Fibroblast of lung (primary cell): Measurements from ENCODE around the gene NAA60. TPM values are rescaled to one million over a fixed set of nuclear protein-coding genes. Genes with fewer than 3 reads are reported as not detected.

ENCODE experiments used
- DNase-seq, 2 donors: peaks; one replicate each; pipeline versions ENCODE4 v3.0.0 to v3.0.0-alpha.2; 2010; ENCODE audit warnings: low read depth in 2 of 2
- H2AFZ ChIP-seq: 2 replicates; pipeline ENCODE4 v1.5.1; 2012; ENCODE audit warnings: low read length, control low read depth, inconsistent platforms
- H3K27ac ChIP-seq: 2 replicates; pipeline ENCODE4 v1.5.1; 2011; ENCODE audit warnings: low read length, control low read depth; ENCODE audit not compliant: insufficient read depth
- H3K27me3 ChIP-seq: 2 replicates; pipeline ENCODE4 v1.5.1; 2011; ENCODE audit warnings: mild to moderate bottlenecking, low read length; ENCODE audit not compliant: control insufficient read depth, insufficient read depth
- H3K36me3 ChIP-seq: 2 replicates; pipeline ENCODE4 v1.5.1; 2011; ENCODE audit warnings: low read length; ENCODE audit not compliant: control insufficient read depth, insufficient read depth
- H3K4me1 ChIP-seq: 2 replicates; pipeline ENCODE4 v1.5.1; 2011; ENCODE audit warnings: low read length; ENCODE audit not compliant: control insufficient read depth, insufficient read depth; ENCODE audit errors: extremely low read depth
- H3K4me2 ChIP-seq: 2 replicates; pipeline ENCODE4 v1.5.1; 2011; ENCODE audit warnings: low read length, control low read depth; ENCODE audit not compliant: insufficient read depth; ENCODE audit errors: extremely low read depth
- H3K4me3 ChIP-seq, 4 experiments: fragments of 200-600 bp in 1 of 4; sonication (generic) in 1 of 4; replicated peaks in 1 of 4; 2 replicates each; pipeline ENCODE4 v1.5.1; 2011 to 2016; ENCODE audit warnings: low read length in 4 of 4, low read depth in 3 of 4, mild to moderate bottlenecking in 3 of 4, control low read depth in 2 of 4, inconsistent platforms in 1 of 4, mixed read lengths in 1 of 4; ENCODE audit not compliant: insufficient read depth in 1 of 4; ENCODE audit errors: control extremely low read depth in 1 of 4
- H3K79me2 ChIP-seq: 2 replicates; pipeline ENCODE4 v1.5.1; 2012; ENCODE audit warnings: mild to moderate bottlenecking, low read length, inconsistent platforms; ENCODE audit not compliant: control insufficient read depth, insufficient read depth
- H3K9ac ChIP-seq: 2 replicates; pipeline ENCODE4 v1.5.1; 2011; ENCODE audit warnings: mild to moderate bottlenecking, low read length, control low read depth; ENCODE audit not compliant: insufficient read depth
- H3K9me3 ChIP-seq: 2 replicates; pipeline ENCODE4 v1.5.1; 2012; ENCODE audit warnings: low read depth, low read length; ENCODE audit not compliant: control insufficient read depth, insufficient read depth
- H4K20me1 ChIP-seq: 2 replicates; pipeline ENCODE4 v1.5.1; 2011; ENCODE audit warnings: low read length; ENCODE audit not compliant: control insufficient read depth, insufficient read depth; ENCODE audit errors: extremely low read depth
- CTCF ChIP-seq, 2 donors: IDR thresholded peaks in 1 of 2; conservative IDR thresholded peaks in 1 of 2; 1 replicate in 1 of 2; 2 replicates in 1 of 2; pipeline ENCODE4 v1.5.1; 2011 to 2012; ENCODE audit warnings: low read length in 2 of 2, control low read depth in 1 of 2, inconsistent platforms in 1 of 2, low read depth in 1 of 2, mild to moderate bottlenecking in 1 of 2
- EZH2 ChIP-seq: IDR thresholded peaks from 2 replicates; pipeline ENCODE4 v1.5.1; 2012; ENCODE audit warnings: low read length, control low read depth, mild to moderate bottlenecking; ENCODE audit errors: missing control alignments
- polyA plus RNA-seq, 2 donors: library from polyadenylated mRNA; depleted of rRNA in 1 of 2; stranded (reverse) in 1 of 2; unstranded in 1 of 2; fragments of >200 nt; gene quantifications; 2 replicates each; pipeline ENCODE4 v1.2.1, GENCODE V29; 2011 to 2012; ENCODE audit warnings: missing spikeins in 1 of 2
- total RNA-seq: library from RNA; depleted of rRNA; stranded (reverse); fragments of >200 nt; gene quantifications from 2 replicates; pipeline ENCODE4 v1.2.1, GENCODE V29; 2014

Gene NAA60
- total and polyA plus RNA-seq, 2 donors (not counting 1 experiment from before 2014, with no cell fraction given): 12.6 to 33.6 TPM

DNA sequence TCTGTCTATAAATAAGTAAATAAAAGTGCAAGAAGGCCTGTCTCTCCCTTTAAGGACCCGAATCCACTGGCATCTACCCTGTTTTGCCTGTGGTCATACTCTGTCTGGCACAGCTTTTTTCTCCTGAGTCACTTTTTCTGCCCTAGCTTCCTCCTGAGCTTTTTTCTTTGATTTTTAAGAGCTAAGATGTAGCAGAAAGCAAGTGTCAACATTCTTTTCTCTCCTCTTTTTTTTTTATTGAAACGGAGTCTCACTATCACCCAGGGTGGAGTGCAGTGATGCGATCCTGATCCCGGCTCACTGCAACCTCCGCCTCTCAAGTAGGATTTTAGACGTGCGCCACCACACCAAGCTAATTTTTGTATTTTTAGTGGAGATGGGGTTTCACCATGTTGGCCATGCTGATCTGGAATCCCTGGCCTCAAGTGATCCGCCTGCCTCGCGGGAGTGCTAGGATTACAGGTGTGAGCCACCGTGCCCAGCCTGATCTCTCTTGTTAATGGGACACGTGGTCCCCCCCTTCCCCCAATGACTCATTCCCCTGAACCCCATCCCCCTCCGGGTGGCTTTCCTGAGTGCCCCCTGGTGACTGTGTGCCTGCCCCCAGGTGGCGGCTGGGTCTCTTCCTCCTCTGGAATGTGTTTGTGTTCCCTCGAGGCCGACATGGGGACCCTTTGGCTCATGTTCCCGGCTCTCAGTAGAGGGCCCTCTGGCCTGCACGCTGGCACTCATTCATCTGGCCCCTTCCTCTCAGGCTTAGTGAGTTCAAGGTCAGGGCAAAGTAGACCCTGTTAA lies 37.6 kb downstream of the NAA60 start:
- DNase-seq: no peak
- Histone ChIP-seq H3K4me1 (no peaks in the 10 kb centered on the region), H3K36me3 (peaks cover 22% of the 10 kb centered on the region), H3K27me3 (no peaks in the 10 kb centered on the region), H3K9me3 (no peaks in the 10 kb centered on the region), H3K4me3 (no peak overlapping the region), H4K20me1 (no peaks in the 10 kb centered on the region), H2AFZ (no peak overlapping the region), H3K4me2 (no peak overlapping the region), H3K27ac (no peak overlapping the region), H3K9ac (no peak overlapping the region), H3K79me2 (peaks cover 5% of the 10 kb centered on the region)
- no peak for TF ChIP-seq CTCF (conservative IDR thresholded peaks at IDR 0.05 in 1 of 2, IDR thresholded peaks at IDR 0.05 in 1 of 2; ENCODE audit: low read depth in 1 of 2, low read length in 2 of 2)
- no peak for TF ChIP-seq EZH2

DNA sequence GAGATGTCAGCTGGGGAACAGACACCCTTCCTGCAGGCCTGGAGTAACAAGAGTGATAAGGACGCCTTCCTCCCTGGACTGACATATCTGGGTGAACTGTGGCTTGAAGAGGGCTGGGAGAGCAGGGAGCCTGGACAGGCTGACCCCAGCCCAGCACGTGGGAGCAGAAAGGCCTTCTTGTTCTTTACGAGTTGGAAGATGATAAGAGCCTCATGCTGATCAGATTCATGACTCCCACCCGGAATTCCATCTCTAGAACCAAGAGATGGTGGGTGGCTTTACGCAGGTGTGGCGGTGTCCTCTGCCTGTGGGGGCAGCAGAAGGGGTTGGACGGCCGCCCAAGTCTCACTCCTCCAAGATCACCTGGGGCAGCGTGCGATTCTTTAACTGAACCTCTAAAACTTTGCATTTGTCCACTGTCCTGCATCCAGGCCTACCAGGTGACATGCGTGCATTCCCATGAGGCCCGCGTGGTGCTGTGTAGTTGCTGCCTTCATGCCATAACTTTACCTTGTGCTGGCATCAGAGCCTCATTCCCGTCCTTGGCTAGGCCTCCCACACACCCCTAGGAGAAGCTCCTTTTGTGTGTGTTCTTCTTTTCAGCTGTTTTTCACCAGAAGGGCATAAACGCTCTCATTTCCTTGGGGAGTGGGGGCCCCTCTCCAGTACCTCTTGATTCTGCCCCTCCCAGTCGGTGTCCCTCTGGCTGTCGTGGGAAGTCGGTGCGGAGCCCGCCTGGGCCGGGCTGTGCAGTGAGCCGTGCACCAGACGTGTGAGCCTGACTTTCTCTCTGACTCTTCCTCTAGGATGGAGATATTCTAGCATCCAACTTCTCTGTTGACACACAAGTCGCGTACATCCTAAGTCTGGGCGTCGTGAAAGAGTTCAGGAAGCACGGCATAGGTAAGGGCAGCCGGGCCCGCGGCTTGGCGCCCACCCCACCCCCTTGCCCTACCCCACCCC lies 38.5 kb downstream of the NAA60 start:
- H3K79me2 ChIP-seq: peaks cover 4% of the 10 kb centered on the region
- no peaks in the 10 kb centered on the region for H3K27me3 ChIP-seq
- no peak overlapping the region for H3K4me3 ChIP-seq
- H2AFZ ChIP-seq: no peak overlapping the region
- H3K9ac ChIP-seq: no peak overlapping the region
- H3K4me1 ChIP-seq: no peaks in the 10 kb centered on the region
- H3K27ac ChIP-seq: no peak overlapping the region
- H3K4me2 ChIP-seq: no peak overlapping the region
- H3K36me3 ChIP-seq: peaks cover 24% of the 10 kb centered on the region
- no peaks in the 10 kb centered on the region for H3K9me3 ChIP-seq
- no peaks in the 10 kb centered on the region for H4K20me1 ChIP-seq
- no peak for TF ChIP-seq CTCF (conservative IDR thresholded peaks at IDR 0.05 in 1 of 2, IDR thresholded peaks at IDR 0.05 in 1 of 2; ENCODE audit: low read depth in 1 of 2, low read length in 2 of 2)
- TF ChIP-seq EZH2: no peak
- no peak for DNase-seq

GRCh38 chr16:3482659-3483241 lies 39.3 kb downstream of the NAA60 start:
- Histone ChIP-seq H3K9me3 (no peaks in the 10 kb centered on the region), H2AFZ (no peak overlapping the region), H3K4me1 (no peaks in the 10 kb centered on the region), H3K4me2 (no peak overlapping the region), H4K20me1 (no peaks in the 10 kb centered on the region), H3K27ac (no peak overlapping the region), H3K36me3 (peaks cover 25% of the 10 kb centered on the region), H3K27me3 (no peaks in the 10 kb centered on the region), H3K9ac (no peak overlapping the region), H3K4me3 (no peak overlapping the region), H3K79me2 (peaks cover 2% of the 10 kb centered on the region)
- TF ChIP-seq CTCF (conservative IDR thresholded peaks at IDR 0.05 in 1 of 2, IDR thresholded peaks at IDR 0.05 in 1 of 2; ENCODE audit: low read depth in 1 of 2, low read length in 2 of 2) (no peak), EZH2 (no peak)
- DNase-seq: no peak
